IPS-11a (cell line): ENCODE data around the gene FBXO41.
A peak's percentile ranks its signal among the peaks of the same experiment; 100 is the strongest.

ENCODE experiments used
- H3K4me3 ChIP-seq: one replicate; pipeline ENCODE4 v1.5.1; 2013; ENCODE audit warnings: low read depth, low read length, control low read depth

Gene FBXO41

GRCh38 chr2:73217826-73218225 lies 66.5 kb downstream of the FBXO41 start:
- no peak overlapping the region for H3K4me3 ChIP-seq

DNA sequence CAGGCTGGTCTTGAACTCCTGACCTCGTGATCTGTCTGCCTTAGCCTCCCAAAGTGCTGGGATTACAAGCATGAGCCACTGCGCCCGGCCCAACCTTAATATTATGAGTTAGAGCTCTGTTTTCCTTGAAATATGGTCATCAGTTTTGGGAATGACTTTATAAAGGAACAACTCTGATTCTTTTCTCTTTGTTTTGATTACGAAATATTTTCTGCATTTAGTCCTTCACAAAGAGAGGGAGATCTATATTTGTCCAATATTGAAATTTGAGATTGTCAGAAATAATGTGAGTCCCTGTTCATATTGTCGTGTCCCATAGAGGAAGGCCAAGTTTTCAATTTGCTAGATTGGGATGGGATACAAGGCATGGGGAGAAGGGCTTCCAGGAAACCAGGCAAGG lies 67.1 kb downstream of the FBXO41 start:
- H3K4me3 ChIP-seq: no peak overlapping the region

GRCh38 chr2:73215254-73215653 lies 69.0 kb downstream of the FBXO41 start:
- H3K4me3 ChIP-seq: peak overlapping the region; percentile 86

- H3K4me3 ChIP-seq: peak within 1 kb of the TSS; percentile 86
Measured at GRCh38 chr2:73214120-73215035, 69.9 kb downstream of the FBXO41 start, which contains the start of gene SMYD5. Gene SMYD5, plus strand, starts transcription at chr2:73214245. Its CDS starts 22 bp downstream, at chr2:73214267.

DNA sequence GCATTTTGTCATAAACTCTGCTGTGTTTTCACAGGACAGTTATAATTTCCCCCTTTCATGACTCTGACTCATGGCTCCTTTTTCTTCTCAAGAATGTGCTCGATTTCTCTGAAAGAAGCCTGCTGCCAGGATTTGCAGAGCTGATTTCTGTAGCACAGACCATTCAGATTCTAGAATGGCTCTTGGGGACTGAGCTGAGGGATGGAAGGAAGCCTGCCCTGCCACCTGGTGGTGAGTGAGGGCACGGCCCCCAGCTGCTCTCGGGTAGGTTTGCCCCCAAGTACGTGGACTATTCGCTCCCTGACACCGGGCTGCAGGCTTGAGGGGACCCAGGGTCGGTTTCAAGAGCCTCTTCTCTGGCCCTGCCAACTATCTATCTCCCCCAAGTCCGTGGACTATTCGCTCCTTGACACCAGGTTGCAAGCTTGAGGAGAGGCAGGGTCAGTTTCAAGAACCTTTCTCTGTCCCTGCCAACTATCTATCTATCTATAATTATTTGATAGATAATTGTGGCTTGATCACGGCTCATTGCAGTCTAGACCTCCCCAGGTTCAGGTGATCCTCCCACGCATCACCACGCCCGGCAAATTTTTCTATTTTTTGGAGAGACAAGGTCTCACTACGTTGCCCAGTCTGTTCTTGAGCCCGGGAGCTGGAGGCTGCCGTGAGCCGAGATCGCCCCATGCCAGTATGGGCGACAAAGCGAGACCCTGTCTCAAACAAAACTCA lies 71.7 kb downstream of the FBXO41 start:
- no peak overlapping the region for H3K4me3 ChIP-seq

DNA sequence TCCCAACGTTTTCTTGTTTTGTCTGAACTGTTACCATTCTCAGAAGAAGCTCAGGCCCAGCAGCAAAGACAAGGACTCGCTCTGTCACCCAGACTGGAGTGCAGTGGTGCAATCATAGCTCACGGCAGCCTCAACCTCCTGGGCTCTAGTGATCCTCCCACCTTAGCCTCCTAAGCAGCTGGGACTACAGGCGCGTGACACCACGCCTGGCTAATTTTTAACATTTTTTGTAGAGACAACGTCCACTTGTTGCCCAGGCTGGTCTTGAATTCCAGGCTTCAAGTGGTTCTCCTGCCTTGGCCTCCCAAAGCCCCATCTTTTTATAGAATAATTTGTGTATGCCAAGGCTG lies 72.2 kb downstream of the FBXO41 start:
- no peak overlapping the region for H3K4me3 ChIP-seq

- H3K4me3 ChIP-seq: no peak overlapping the region
Measured at GRCh38 chr2:73210696-73211095, 73.6 kb downstream of the FBXO41 start.

GRCh38 chr2:73210019-73210418 lies 74.3 kb downstream of the FBXO41 start:
- H3K4me3 ChIP-seq: no peak overlapping the region

GRCh38 chr2:73208258-73208657 lies 76.0 kb downstream of the FBXO41 start:
- no peak overlapping the region for H3K4me3 ChIP-seq

- H3K4me3 ChIP-seq: no peak overlapping the region
Measured at GRCh38 chr2:73205611-73206010, 78.7 kb downstream of the FBXO41 start.
